ENCODE measurements around the gene IGF1R. TPM values are rescaled to one million over a fixed set of nuclear protein-coding genes. Genes with fewer than 3 reads are reported as not detected.

The IGF1R gene
- total RNA-seq, 1 donor from 2014 or later, result 145 TPM

DNA sequence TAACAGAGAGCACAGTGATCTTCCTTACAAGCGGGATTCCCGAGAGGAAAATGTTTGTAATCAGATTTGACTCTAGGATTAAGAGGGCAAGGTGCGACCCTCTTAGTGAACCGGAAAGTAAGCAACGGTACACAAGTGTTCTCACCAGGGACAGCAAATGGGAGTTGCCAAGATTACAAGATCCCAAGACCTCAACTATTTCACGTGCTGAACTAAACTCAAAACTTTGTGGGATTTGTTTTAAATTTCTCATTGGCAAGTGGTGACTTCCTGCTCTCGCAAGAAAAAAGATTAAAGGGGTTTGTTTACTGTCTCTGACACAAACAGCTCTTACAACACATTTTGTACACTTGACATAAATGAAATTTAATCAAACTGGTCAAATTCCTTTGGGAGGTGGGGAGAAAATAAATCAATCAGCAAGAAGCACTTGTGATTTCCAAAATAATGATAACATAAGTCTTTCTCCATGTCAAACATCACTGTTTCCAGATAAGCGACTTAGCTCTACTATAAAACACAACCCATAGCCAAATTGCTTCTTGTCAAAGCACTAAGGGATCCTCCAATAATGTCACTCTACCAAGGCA, 361.5 kb downstream of the IGF1R start:
- TF ChIP-seq, protein P1, sequence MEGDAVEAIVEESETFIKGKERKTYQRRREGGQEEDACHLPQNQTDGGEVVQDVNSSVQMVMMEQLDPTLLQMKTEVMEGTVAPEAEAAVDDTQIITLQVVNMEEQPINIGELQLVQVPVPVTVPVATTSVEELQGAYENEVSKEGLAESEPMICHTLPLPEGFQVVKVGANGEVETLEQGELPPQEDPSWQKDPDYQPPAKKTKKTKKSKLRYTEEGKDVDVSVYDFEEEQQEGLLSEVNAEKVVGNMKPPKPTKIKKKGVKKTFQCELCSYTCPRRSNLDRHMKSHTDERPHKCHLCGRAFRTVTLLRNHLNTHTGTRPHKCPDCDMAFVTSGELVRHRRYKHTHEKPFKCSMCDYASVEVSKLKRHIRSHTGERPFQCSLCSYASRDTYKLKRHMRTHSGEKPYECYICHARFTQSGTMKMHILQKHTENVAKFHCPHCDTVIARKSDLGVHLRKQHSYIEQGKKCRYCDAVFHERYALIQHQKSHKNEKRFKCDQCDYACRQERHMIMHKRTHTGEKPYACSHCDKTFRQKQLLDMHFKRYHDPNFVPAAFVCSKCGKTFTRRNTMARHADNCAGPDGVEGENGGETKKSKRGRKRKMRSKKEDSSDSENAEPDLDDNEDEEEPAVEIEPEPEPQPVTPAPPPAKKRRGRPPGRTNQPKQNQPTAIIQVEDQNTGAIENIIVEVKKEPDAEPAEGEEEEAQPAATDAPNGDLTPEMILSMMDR (IDR thresholded peaks at IDR 0.05; ENCODE audit: partially characterized antibody, unreplicated experiment), result no peak
- DNase-seq, result no peak
- H3K27ac Mint-ChIP-seq (ENCODE audit: unreplicated experiment), result no peak overlapping the region

DNA sequence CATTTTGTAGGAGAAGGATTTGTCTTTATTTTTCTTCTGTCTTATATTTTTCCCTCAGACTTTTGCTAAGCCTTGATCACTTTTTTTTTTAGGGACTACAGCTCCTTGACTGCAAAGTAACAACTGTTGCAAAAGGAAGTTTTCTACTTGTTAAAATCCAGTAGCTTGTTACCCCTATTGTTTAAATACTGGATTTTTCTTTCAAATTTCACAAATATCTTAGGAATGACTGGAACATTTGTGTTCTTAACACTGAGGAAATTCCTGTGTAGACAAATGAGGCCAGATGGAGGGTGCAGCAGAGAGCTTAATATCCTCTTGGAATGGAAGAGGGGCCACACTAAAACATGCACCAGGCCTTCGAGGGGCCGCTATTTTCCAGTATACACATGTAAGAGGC, 362.4 kb downstream of the IGF1R start:
- H3K4me1 Mint-ChIP-seq (ENCODE audit: low read depth, unreplicated experiment), result peaks cover 2% of the 10 kb centered on the region
- H3K27me3 Mint-ChIP-seq (ENCODE audit: unreplicated experiment), result no peaks in the 10 kb centered on the region
- H3K27ac Mint-ChIP-seq (ENCODE audit: unreplicated experiment), result no peak overlapping the region
- no peaks in the 10 kb centered on the region for H3K36me3 Mint-ChIP-seq (ENCODE audit: unreplicated experiment)
- peaks cover 2% of the 10 kb centered on the region for H3K9me3 Mint-ChIP-seq (ENCODE audit: unreplicated experiment)
- DNase-seq, result no peak
- TF ChIP-seq, protein P1 (IDR thresholded peaks at IDR 0.05; ENCODE audit: partially characterized antibody, unreplicated experiment), result no peak
- H3K4me3 Mint-ChIP-seq (ENCODE audit: unreplicated experiment), result no peak overlapping the region

More for the DNA sequence above, 361.5 kb downstream of the IGF1R start:
- peaks cover 2% of the 10 kb centered on the region for H3K9me3 Mint-ChIP-seq (ENCODE audit: unreplicated experiment)
- no peak overlapping the region for H3K4me3 Mint-ChIP-seq (ENCODE audit: unreplicated experiment)
- peaks cover 2% of the 10 kb centered on the region for H3K4me1 Mint-ChIP-seq (ENCODE audit: low read depth, unreplicated experiment)
- no peaks in the 10 kb centered on the region for H3K36me3 Mint-ChIP-seq (ENCODE audit: unreplicated experiment)
- no peaks in the 10 kb centered on the region for H3K27me3 Mint-ChIP-seq (ENCODE audit: unreplicated experiment)

Small RNA genes within 50 kb of the gene (microRNA-seq; reads per million reads assigned to microRNA genes)
- 0.96 reads per million for gene MIR4714 (ENCODE audit: unreplicated experiment)

Measured in glutamatergic neuron (in vitro differentiated cells).